MM.1S (cell line): ENCODE data around the gene CMTM8.

Experiments
- CTCF ChIP-seq: fragments of 300-600 bp; sonication (generic); IDR thresholded peaks from 2 replicates; pipeline ENCODE4 v1.5.1; 2016; ENCODE audit warnings: antibody characterized with exemption, low read length, mixed read lengths
- EZH2 ChIP-seq: fragments of 300-600 bp; sonication (generic); optimal IDR thresholded peaks from 2 replicates; pipeline ENCODE3; 2017; ENCODE audit warnings: low read depth, mild to moderate bottlenecking, antibody characterized with exemption, low read length, mixed read lengths
- EZH2phosphoT487 ChIP-seq: fragments of 300-600 bp; sonication (generic); IDR thresholded peaks from 2 replicates; pipeline ENCODE4 v1.6.1; 2018; ENCODE audit warnings: antibody characterized with exemption, low read length

GRCh38 chr3:32372213-32372490 lies 133.7 kb downstream of the CMTM8 start:
- TF ChIP-seq CTCF, result no peak
- TF ChIP-seq EZH2, result no peak
- TF ChIP-seq EZH2phosphoT487, result no peak
